GM19438 (cell line): Measurements from ENCODE around the gene CYP2W1.
"Not testable (repeated sequence)": the region's sequence is repeated elsewhere in the genome, so short reads cannot be mapped to it uniquely, and the experiment has no call there.

ENCODE experiments used
- ATAC-seq: cut with Tn5 transposase; IDR thresholded peaks from one replicate; pipeline ENCODE4 v1.9.1; 2021; ENCODE audit warnings: low read depth; ENCODE audit not compliant: unreplicated experiment

The CYP2W1 gene, protein sequence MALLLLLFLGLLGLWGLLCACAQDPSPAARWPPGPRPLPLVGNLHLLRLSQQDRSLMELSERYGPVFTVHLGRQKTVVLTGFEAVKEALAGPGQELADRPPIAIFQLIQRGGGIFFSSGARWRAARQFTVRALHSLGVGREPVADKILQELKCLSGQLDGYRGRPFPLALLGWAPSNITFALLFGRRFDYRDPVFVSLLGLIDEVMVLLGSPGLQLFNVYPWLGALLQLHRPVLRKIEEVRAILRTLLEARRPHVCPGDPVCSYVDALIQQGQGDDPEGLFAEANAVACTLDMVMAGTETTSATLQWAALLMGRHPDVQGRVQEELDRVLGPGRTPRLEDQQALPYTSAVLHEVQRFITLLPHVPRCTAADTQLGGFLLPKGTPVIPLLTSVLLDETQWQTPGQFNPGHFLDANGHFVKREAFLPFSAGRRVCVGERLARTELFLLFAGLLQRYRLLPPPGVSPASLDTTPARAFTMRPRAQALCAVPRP

GRCh38 chr7:983004-983615 lies at the start of gene CYP2W1:
TSS of gene CYP2W1 (plus strand) at chr7:983181. CDS start at chr7:983212, 31 bp downstream.
- no peak for ATAC-seq

DNA sequence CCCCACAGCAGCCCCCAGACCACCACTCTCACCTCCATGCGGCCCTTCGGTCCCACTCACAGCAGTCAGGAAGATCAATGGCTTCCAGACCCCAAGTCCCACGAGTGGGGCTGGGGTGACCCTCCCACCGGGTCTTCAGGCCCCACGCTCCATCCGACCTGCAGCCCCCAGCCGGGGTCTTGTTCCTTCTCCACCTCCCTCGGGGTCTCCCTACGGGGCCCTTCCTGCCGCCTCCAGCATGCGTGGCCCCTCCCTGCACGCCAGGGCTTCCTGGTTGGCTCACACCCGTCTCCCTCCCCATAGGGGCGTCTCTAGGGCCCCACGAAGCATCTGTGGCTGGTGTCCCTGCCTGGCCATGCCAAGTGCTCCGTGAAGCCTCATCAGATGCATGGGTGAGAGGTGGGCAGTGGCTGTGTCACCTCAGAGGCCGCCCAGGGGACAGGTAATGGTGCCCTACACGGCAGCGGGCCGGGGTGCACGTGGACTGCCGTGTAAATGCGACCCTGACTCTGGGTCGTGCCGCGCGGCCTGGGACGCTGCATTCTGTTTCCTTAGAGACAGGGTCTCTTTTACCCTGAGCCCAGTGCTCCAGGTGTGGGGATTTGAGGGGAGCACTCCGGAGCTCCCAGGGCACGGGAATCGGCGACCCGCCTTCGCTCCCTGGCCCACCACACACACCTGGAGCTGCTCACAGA lies 48.4 kb upstream of the CYP2W1 start:
- no peak for ATAC-seq

GRCh38 chr7:935164-935873 lies 47.7 kb upstream of the CYP2W1 start:
- ATAC-seq: no peak

DNA sequence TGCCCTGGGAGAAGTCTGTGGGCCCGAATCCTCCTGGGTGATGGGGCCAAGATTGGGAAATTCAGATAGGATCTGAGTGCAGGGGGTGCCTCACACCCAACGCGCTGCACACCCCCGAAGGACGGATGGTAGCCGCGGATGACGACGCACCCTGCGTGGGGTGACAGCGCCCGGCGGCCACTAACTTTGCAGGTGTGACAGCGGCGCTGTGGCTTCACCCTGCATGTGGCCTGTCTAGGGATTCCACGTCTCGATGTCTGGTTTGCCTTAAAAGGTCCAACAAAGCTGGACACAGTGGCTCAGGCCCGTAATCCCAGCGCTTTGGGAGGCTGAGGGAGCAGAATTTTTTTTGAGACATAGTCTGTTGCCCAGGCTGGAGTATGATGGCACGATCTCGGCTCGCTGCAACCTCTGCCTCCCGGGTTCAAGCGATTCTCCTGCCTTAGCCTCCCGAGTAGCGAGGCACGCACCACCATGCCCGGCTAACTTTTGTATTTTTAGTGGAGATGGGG lies 47.1 kb upstream of the CYP2W1 start:
- no peak for ATAC-seq

GRCh38 chr7:936386-937054 lies 46.5 kb upstream of the CYP2W1 start:
- ATAC-seq: peak; percentile 81

GRCh38 chr7:937856-938484 lies 45.0 kb upstream of the CYP2W1 start:
- no peak for ATAC-seq

DNA sequence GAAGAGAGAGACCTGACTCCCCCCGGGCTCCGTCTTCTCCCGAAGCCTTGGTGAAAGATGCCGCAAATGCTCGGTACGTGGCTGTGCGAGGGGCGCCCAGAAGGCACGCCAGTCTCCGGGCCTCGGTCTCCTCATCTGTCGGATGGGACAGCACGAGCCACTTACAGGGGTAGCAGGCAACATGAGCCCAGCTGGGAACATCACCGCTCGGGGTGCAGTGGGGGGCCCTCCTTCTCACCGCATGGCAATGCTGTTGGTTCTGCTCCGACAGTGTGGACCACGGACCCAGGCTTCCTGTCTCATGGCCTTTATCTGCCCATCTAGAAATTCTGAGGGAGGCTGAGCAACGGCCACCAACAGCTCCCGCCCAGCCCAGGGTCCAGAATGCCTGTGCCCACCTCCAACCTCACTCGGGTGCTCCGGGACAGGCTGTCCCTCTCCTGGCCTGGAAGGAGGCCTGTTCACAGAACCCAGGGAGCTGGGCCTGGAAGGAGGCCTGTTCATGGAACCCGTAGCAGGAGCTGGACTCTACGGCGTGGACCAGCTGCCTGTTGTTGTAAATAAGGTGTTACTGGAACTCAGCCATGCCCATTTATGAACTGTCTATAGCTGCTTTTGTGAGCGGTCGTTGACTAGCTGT lies 44.3 kb upstream of the CYP2W1 start:
- no peak for ATAC-seq

DNA sequence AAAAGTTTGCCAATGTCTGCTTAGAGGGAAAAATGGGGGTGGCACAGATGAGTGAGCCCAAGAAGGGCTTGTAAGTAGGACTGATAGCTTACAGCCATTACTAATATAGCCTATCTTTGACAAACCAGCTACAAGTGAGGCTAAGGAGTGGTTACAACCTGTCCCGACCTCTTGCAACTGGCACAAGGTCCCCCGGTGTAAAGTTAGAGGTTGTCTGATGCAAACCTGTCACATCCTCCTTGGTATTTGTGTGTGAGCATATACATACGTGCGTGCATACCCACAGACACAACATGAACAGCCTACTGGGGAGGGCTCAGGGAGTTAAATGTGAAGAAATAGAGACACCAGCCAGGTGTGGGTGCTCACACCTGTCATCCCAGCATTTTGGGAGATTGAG lies 43.1 kb upstream of the CYP2W1 start:
- ATAC-seq: no peak

- no peak for ATAC-seq
These were observed 42.2 kb upstream of the CYP2W1 start for GRCh38 chr7:940599-941408.

GRCh38 chr7:943793-944192 lies 39.2 kb upstream of the CYP2W1 start:
- not testable (repeated sequence) for ATAC-seq

- no peak for ATAC-seq
These were observed 38.2 kb upstream of the CYP2W1 start for GRCh38 chr7:944744-945143.

DNA sequence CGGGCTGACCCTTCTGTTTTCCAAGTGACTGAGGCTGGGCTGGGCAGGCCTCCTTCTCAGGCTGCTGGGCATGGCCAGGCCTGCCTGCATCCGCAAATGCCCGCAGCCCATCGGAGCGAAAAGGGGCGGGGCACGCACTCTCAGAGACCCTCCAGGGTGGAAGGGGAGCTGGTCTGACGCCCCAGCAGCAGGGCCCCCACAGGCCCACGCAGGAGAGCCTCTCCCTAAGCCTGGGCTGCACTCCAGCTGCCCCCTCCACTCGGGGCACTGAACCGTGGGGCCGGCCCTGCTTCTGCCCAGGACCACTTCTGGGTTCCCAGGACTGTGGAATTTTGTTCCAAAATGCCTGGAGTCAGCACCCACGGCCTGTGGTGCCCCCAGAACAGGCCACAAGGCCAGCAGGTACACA lies 37.8 kb upstream of the CYP2W1 start:
- no peak for ATAC-seq

DNA sequence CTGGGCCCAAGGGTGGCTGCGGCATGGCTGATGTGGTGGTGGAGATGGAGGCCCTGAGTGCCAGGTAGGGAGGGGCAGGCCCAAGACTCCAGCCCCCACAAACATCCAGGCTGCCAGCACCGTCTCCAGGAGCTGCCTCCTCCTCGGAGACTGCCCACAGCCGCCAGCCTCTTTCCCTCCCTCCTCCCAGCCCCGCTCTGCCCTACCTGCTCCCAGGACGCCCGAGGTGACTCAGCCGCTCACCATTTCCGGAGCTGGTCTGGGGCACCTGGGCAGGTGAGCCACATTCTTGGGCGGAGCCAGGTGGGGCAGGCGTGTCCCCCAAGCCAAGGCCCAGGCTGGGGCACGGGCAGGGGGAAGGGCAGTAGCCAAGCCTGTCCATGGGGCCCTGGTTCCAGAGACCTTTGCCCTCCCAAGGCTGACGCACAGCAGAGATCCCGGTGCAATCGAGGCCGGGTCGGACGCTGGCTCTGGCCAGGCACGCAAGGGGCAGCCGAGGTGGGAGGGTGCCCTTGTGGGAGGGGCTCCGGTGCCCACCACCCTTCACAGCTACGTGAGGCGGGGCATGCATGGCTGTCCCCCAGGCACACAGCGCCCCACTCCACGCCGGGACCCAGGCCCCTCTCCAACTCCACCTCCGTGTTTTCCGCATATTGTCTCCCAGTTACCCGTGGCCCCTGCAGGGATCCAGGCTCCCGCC lies 37.3 kb upstream of the CYP2W1 start:
- no peak for ATAC-seq

GRCh38 chr7:946256-946996 lies 36.6 kb upstream of the CYP2W1 start:
- no peak for ATAC-seq

- no peak for ATAC-seq
These were observed 35.4 kb upstream of the CYP2W1 start for GRCh38 chr7:947391-948210.
